Measurements from ENCODE around the gene ATP5F1E. TPM values are rescaled to one million over a fixed set of nuclear protein-coding genes. Genes with fewer than 3 reads are reported as not detected.
A peak's percentile ranks its signal among the peaks of the same experiment; 100 is the strongest.

ATP5F1E gene
- total and polyA plus RNA-seq, 8 donors = 75.5 to 197 (median 169) TPM

GRCh38 chr20:59007665-59008511, 24.2 kb downstream of the ATP5F1E start:
- ATAC-seq = no peak
- peak overlapping the region; percentile 84 to 97 for H3K27ac ChIP-seq
- H3K9me3 ChIP-seq = no peaks in the 10 kb centered on the region
- peaks cover 0 to 11% of the 10 kb centered on the region in 2 donors for H3K36me3 ChIP-seq
- peak in 2 of 4 donors; percentile 81 to 86 for DNase-seq
- H3K4me1 ChIP-seq = peaks cover 31 to 78% of the 10 kb centered on the region in 2 donors
- peak overlapping the region; percentile 53 to 87 for H3K4me3 ChIP-seq
- no peaks in the 10 kb centered on the region for H3K27me3 ChIP-seq
- no peak for TF ChIP-seq CTCF (IDR thresholded peaks at IDR 0.05)
- intact Hi-C loops (cut with DNase I) = no loop called here

DNA sequence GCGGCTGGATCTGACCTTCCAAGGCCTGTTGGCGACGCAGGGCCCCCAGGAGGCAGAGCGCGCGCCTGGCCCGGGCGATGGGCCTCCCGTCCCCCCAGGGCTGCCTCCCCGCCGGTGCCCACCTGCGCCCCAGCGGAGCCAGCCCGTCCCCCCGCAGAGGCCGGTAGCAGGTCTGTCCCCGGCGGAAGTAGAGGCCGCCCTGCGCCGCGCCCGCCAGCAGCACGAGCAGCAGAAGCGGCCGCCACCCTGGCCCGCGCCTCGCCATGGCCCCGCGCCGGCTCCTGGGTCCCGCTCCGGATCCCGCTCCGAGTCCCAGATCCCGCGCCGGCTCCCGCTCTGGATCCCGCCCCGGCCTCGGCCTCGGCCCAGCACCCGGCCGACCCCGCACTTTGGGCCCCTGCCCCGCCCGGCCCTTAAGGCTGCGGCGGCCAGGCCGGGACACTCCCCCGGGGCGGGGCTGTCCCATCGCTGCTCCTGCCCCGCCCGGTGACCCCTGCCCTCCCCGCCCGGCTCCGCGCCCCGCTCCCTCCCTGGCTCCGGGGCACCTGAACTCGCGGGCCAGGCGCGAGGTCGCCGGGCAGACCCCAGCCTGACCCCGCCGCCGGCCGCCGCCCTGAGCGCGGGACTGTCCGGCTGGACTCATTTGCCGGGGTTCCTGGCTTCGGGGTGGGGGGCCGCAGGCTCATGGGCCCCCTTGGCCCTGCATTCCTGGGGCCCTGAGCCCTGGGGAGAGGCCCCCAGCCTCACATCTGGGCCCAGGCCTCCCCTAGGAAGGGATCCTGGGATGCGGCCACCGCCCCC, 25.1 kb downstream of the ATP5F1E start, which contains the start of gene CTSZ:
Gene CTSZ (minus strand): TSS at position 391 of the 801 bp plus-strand sequence. CDS start 126 bp downstream, at position 265.
- Histone ChIP-seq H3K27me3 (no peaks in the 10 kb centered on the region), H3K9me3 (no peaks in the 10 kb centered on the region), H3K4me3 (peak within 1 kb of the TSS; percentile 53 to 87), H3K36me3 (peaks cover 0 to 20% of the 10 kb centered on the region in 2 donors), H3K4me1 (peaks cover 31 to 86% of the 10 kb centered on the region in 2 donors), H3K27ac (peak within 1 kb of the TSS; percentile 84 to 97)
- intact Hi-C loops (cut with DNase I) = no loop called here
- TF ChIP-seq CTCF (IDR thresholded peaks at IDR 0.05) = no peak
- ATAC-seq (peak; percentile 72), DNase-seq (peak; percentile 46 to 95 (median 72))

- intact Hi-C loops (cut with DNase I) = no loop called here
- no peak for DNase-seq
- no peaks in the 10 kb centered on the region for H3K27me3 ChIP-seq
- peaks cover 31 to 83% of the 10 kb centered on the region in 2 donors for H3K4me1 ChIP-seq
- no peak for TF ChIP-seq CTCF (IDR thresholded peaks at IDR 0.05)
- H3K36me3 ChIP-seq = peaks cover 0 to 27% of the 10 kb centered on the region in 2 donors
- H3K4me3 ChIP-seq = peak overlapping the region; percentile 53 to 87
- peak overlapping the region; percentile 84 to 97 for H3K27ac ChIP-seq
- H3K9me3 ChIP-seq = no peaks in the 10 kb centered on the region
- ATAC-seq = peak; percentile 1
These were observed 25.8 kb downstream of the ATP5F1E start for GRCh38 chr20:59006167-59006863.

DNA sequence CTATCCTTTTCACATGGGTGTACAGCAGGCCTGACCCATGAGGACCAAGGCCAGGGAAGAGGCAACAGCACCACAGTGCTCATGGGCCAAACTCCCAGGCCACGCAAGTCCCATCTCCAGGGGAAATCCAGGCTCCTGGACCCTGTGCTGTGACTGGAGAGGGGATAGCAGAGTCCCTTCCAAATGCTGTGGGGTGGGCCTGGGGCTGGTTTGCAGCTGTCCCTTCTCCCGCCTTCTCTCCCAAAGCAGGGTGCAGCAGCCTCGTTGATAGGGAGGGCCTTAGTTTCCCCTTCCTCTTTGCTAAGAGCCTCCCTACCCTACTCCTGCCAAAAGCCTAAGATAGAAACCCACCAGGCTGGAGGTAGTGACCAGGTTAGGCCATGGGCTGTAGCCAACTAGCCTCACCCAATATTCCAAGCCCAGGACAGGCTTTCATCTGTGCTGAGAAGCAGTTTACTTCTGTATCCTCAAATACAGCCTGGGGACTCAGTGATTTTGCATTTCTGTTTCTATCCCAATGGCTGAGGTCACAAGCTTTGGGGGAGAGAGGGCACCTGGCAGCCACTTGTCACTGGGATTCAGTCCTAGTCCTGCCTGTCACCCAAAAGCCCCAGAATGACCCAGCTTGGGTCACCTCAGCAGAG, 26.5 kb downstream of the ATP5F1E start:
- H3K4me3 ChIP-seq = peak overlapping the region; percentile 53 to 87
- TF ChIP-seq CTCF (IDR thresholded peaks at IDR 0.05) = no peak
- intact Hi-C loops (cut with DNase I) = no loop called here
- H3K4me1 ChIP-seq = peaks cover 30 to 77% of the 10 kb centered on the region in 2 donors
- H3K27me3 ChIP-seq = no peaks in the 10 kb centered on the region
- no peaks in the 10 kb centered on the region for H3K9me3 ChIP-seq
- peak overlapping the region; percentile 84 to 97 for H3K27ac ChIP-seq
- DNase-seq (no peak), ATAC-seq (no peak)
- H3K36me3 ChIP-seq = peaks cover 0 to 34% of the 10 kb centered on the region in 2 donors

Data from left lung (tissue), 10 donors.